Neutrophil (primary cell): ENCODE measurements around the gene NBEAL2.

ENCODE experiments used
- H3K27ac ChIP-seq: fragments of 200-600 bp; sonication (generic); 2 replicates; pipeline ENCODE4 v1.5.1; 2016; ENCODE audit warnings: mild to moderate bottlenecking, moderate library complexity
- H3K27me3 ChIP-seq: fragments of 200-600 bp; sonication (generic); 2 replicates; pipeline ENCODE4 v1.6.0; 2016; ENCODE audit warnings: mild to moderate bottlenecking
- H3K36me3 ChIP-seq: fragments of 200-600 bp; sonication (generic); 2 replicates; pipeline ENCODE4 v1.5.1; 2017
- H3K4me1 ChIP-seq, 2 experiments: fragments of 200-600 bp in 1 of 2; sonication (generic) in 1 of 2; 1 replicate in 1 of 2; 2 replicates in 1 of 2; pipeline versions ENCODE4 v1.5.1 to v1.6.1; 2013 to 2016; ENCODE audit warnings: low read depth in 1 of 2, low read length in 1 of 2, mild to moderate bottlenecking in 1 of 2, moderate library complexity in 1 of 2; ENCODE audit not compliant: control insufficient read depth in 1 of 2, insufficient read depth in 1 of 2
- H3K4me3 ChIP-seq, 2 experiments: fragments of 200-600 bp in 1 of 2; sonication (generic) in 1 of 2; 1 replicate in 1 of 2; 2 replicates in 1 of 2; pipeline ENCODE4 v1.5.1; 2013 to 2016; ENCODE audit warnings: low read depth in 1 of 2, low read length in 1 of 2, mild to moderate bottlenecking in 1 of 2, moderate library complexity in 1 of 2
- H3K9me3 ChIP-seq: fragments of 200-600 bp; sonication (generic); 2 replicates; pipeline ENCODE4 v1.5.1; 2016
- CTCF ChIP-seq: fragments of 200-600 bp; sonication (generic); IDR thresholded peaks from 2 replicates; pipeline ENCODE4 v1.5.1; 2016; ENCODE audit warnings: antibody characterized with exemption

Gene NBEAL2

GRCh38 chr3:46970391-46971091 is 8.9 kb upstream of the NBEAL2 start:
- no peaks in the 10 kb centered on the region for H3K27me3 ChIP-seq
- peak overlapping the region; percentile 79 for H3K27ac ChIP-seq
- no peaks in the 10 kb centered on the region for H3K36me3 ChIP-seq
- no peak overlapping the region for H3K4me3 ChIP-seq
- H3K9me3 ChIP-seq, result no peaks in the 10 kb centered on the region
- TF ChIP-seq CTCF, result no peak
- peaks cover 78% of the 10 kb centered on the region in 2 experiments for H3K4me1 ChIP-seq

GRCh38 chr3:46971151-46971550 is 8.3 kb upstream of the NBEAL2 start:
- H3K4me3 ChIP-seq, result no peak overlapping the region
- peak overlapping the region; percentile 79 for H3K27ac ChIP-seq
- TF ChIP-seq CTCF, result no peak
- H3K27me3 ChIP-seq, result no peaks in the 10 kb centered on the region
- H3K4me1 ChIP-seq, result peaks cover 78% of the 10 kb centered on the region in 2 experiments
- H3K36me3 ChIP-seq, result no peaks in the 10 kb centered on the region
- H3K9me3 ChIP-seq, result no peaks in the 10 kb centered on the region

- no peak for TF ChIP-seq CTCF
- H3K4me3 ChIP-seq, result no peak overlapping the region
- no peaks in the 10 kb centered on the region for H3K9me3 ChIP-seq
- no peaks in the 10 kb centered on the region for H3K27me3 ChIP-seq
- H3K27ac ChIP-seq, result peak overlapping the region; percentile 79
- H3K4me1 ChIP-seq, result peaks cover 74% of the 10 kb centered on the region in 2 experiments
- H3K36me3 ChIP-seq, result no peaks in the 10 kb centered on the region
Observed at GRCh38 chr3:46971742-46972141, 7.7 kb upstream of the NBEAL2 start.

- Histone ChIP-seq H3K4me3 (no peak overlapping the region), H3K36me3 (no peaks in the 10 kb centered on the region), H3K4me1 (peaks cover 73 to 74% of the 10 kb centered on the region in 2 experiments), H3K9me3 (no peaks in the 10 kb centered on the region), H3K27ac (peak overlapping the region; percentile 79), H3K27me3 (no peaks in the 10 kb centered on the region)
- no peak for TF ChIP-seq CTCF
Observed at GRCh38 chr3:46972396-46972795, 7.1 kb upstream of the NBEAL2 start.

- Histone ChIP-seq H3K9me3 (no peaks in the 10 kb centered on the region), H3K36me3 (no peaks in the 10 kb centered on the region), H3K4me1 (peaks cover 73 to 74% of the 10 kb centered on the region in 2 experiments), H3K4me3 (no peak overlapping the region), H3K27ac (peak overlapping the region; percentile 75), H3K27me3 (no peaks in the 10 kb centered on the region)
- TF ChIP-seq CTCF, result no peak
Observed at GRCh38 chr3:46974421-46975171, 4.9 kb upstream of the NBEAL2 start.
